Endothelial cell of umbilical vein (primary cell): ENCODE data around the gene NIT2. TPM values are rescaled to one million over a fixed set of nuclear protein-coding genes. Genes with fewer than 3 reads are reported as not detected.

Experiments
- BruUV-seq: library from RNA; stranded (reverse); fragments of 400-500 nt; replicated peaks from 2 replicates; lab custom pipeline; 2021; lab: Mats Ljungman, UMichigan
- CTCF ChIA-PET: fragments of 300-600, 350-600 bp; sonication (Branson Sonifier 250); formaldehyde crosslinking; loops from one replicate; lab custom pipeline; 2021; ENCODE audit warnings: antibody characterized with exemption, inconsistent platforms; lab: Charles Lee
- POLR2A ChIA-PET: fragments of 300-600, 350-600 bp; sonication (Branson Sonifier 250); formaldehyde crosslinking; loops from one replicate; lab custom pipeline; 2021; ENCODE audit warnings: antibody characterized with exemption, inconsistent platforms; lab: Charles Lee
- DNase-seq: peaks from one replicate; pipeline ENCODE4 v3.0.0-alpha.2; 2011; ENCODE audit warnings: low read depth, low spot score
- FAIRE-seq: peaks from 2 replicates; lab custom pipeline; 2011; peaks lifted over from hg19 to GRCh38; lab: Jason Lieb, UNC
- H2AFZ ChIP-seq: 2 replicates; pipeline ENCODE4 v1.6.0; 2012; ENCODE audit warnings: low read depth, low read length, control low read depth, inconsistent platforms
- H3K27ac ChIP-seq: 2 replicates; pipeline ENCODE4 v1.5.1; 2011; ENCODE audit warnings: low read depth, mild to moderate bottlenecking, control low read depth, low read length, moderate library complexity; ENCODE audit not compliant: insufficient read depth
- H3K27me3 ChIP-seq, 2 experiments: 2 replicates each; pipeline versions ENCODE4 v1.6.0 to v1.6.1; 2011; ENCODE audit warnings: low read length in 2 of 2, mixed read lengths in 1 of 2; ENCODE audit not compliant: control insufficient read depth in 2 of 2, insufficient read depth in 2 of 2
- H3K36me3 ChIP-seq, 2 experiments: 2 replicates in 1 of 2; 3 replicates in 1 of 2; pipeline ENCODE4 v1.5.1; 2011; ENCODE audit warnings: low read length in 2 of 2, mild to moderate bottlenecking in 1 of 2, moderate library complexity in 1 of 2; ENCODE audit not compliant: control insufficient read depth in 2 of 2, insufficient read depth in 2 of 2; ENCODE audit errors: extremely low read depth in 1 of 2
- H3K4me1 ChIP-seq: 3 replicates; pipeline ENCODE4 v1.5.1; 2011; ENCODE audit warnings: mild to moderate bottlenecking, low read length; ENCODE audit not compliant: control insufficient read depth, insufficient read depth; ENCODE audit errors: extremely low read depth
- H3K4me2 ChIP-seq: 2 replicates; pipeline ENCODE4 v1.6.1; 2011; ENCODE audit warnings: low read length, control low read depth, mixed read lengths; ENCODE audit not compliant: insufficient read depth
- H3K4me3 ChIP-seq, 3 experiments: fragments of 200-600 bp in 1 of 3; sonication (generic), shearing (Covaris generic) in 1 of 3; replicated peaks in 1 of 3; 2 replicates each; pipeline ENCODE4 v1.5.1; 2011 to 2016; ENCODE audit warnings: control low read depth in 3 of 3, low read length in 3 of 3, mild to moderate bottlenecking in 2 of 3, inconsistent platforms in 1 of 3, low read depth in 1 of 3, moderate library complexity in 1 of 3; ENCODE audit not compliant: insufficient read depth in 1 of 3
- H3K79me2 ChIP-seq: 2 replicates; pipeline ENCODE4 v1.6.0; 2012; ENCODE audit warnings: low read length, inconsistent platforms; ENCODE audit not compliant: control insufficient read depth, insufficient read depth
- H3K9ac ChIP-seq: replicated peaks from 2 replicates; pipeline ENCODE3; 2011; ENCODE audit warnings: low read length, control low read depth; ENCODE audit not compliant: insufficient read depth; ENCODE audit errors: extremely low read depth
- H3K9me1 ChIP-seq: replicated peaks from 3 replicates; pipeline ENCODE4 v1.6.0; 2011; ENCODE audit warnings: mild to moderate bottlenecking, low read length; ENCODE audit not compliant: control insufficient read depth, insufficient read depth; ENCODE audit errors: extremely low read depth
- H3K9me3 ChIP-seq: replicated peaks from 2 replicates; pipeline ENCODE4 v1.5.1; 2012; ENCODE audit warnings: low read length, inconsistent platforms; ENCODE audit not compliant: control insufficient read depth, insufficient read depth
- H4K20me1 ChIP-seq: replicated peaks from 2 replicates; pipeline ENCODE3; 2011; ENCODE audit warnings: mild to moderate bottlenecking, low read length; ENCODE audit not compliant: control insufficient read depth, insufficient read depth; ENCODE audit errors: extremely low read depth
- CTCF ChIP-seq, 2 donors: IDR thresholded peaks; 1 replicate in 1 of 2; 2 replicates in 1 of 2; pipeline ENCODE4 v1.5.1; 2011; ENCODE audit warnings: low read length in 2 of 2, mild to moderate bottlenecking in 2 of 2, moderate library complexity in 2 of 2, control low read depth in 1 of 2, inconsistent platforms in 1 of 2, low read depth in 1 of 2; ENCODE audit not compliant: insufficient read depth in 1 of 2; ENCODE audit errors: extremely low read depth in 1 of 2
- EZH2 ChIP-seq: IDR thresholded peaks from 2 replicates; pipeline ENCODE4 v1.6.1; 2012; ENCODE audit warnings: borderline replicate concordance, low read depth, mild to moderate bottlenecking, moderate library complexity, low read length, inconsistent platforms; ENCODE audit not compliant: severe bottlenecking
- FOS ChIP-seq: IDR thresholded peaks from 2 replicates; pipeline ENCODE4 v1.6.1; 2011; ENCODE audit warnings: mild to moderate bottlenecking, low read length, moderate library complexity, borderline replicate concordance; ENCODE audit not compliant: insufficient read depth
- GATA2 ChIP-seq: IDR thresholded peaks from 2 replicates; pipeline ENCODE4 v1.7.0; 2011; ENCODE audit warnings: low read depth, mild to moderate bottlenecking, moderate library complexity, mixed read lengths, low read length; ENCODE audit not compliant: insufficient read length, insufficient read depth
- JUN ChIP-seq: IDR thresholded peaks from 2 replicates; pipeline ENCODE4 v1.6.1; 2011; ENCODE audit warnings: borderline replicate concordance, low read depth; ENCODE audit not compliant: insufficient read length, insufficient read depth
- MAX ChIP-seq: IDR thresholded peaks from 2 replicates; pipeline ENCODE4 v1.6.1; 2011; ENCODE audit not compliant: insufficient read depth, insufficient read length
- MYC ChIP-seq: IDR thresholded peaks from one replicate; pipeline ENCODE4 v1.6.1; 2011; ENCODE audit warnings: mild to moderate bottlenecking, low read depth, low read length
- POLR2A ChIP-seq: IDR thresholded peaks from 2 replicates; pipeline ENCODE4 v1.6.1; 2012; ENCODE audit warnings: low read depth, mild to moderate bottlenecking, control low read depth, low read length
- POLR2AphosphoS5 ChIP-seq: IDR thresholded peaks from 2 replicates; pipeline ENCODE4 v1.6.1; 2012; ENCODE audit warnings: low read depth, mild to moderate bottlenecking, control low read depth, low read length, moderate library complexity; ENCODE audit not compliant: insufficient read depth
- dilution Hi-C: fragments of 300-500 bp; cut with MboI; formaldehyde crosslinking; loops from one replicate; pipeline ENCODE4 v1.15.0; 2019; ENCODE audit warnings: low sequenced_read_pairs; ENCODE audit not compliant: extremely low pct_ligation_motif_present
- intact Hi-C: fragments of 100-400 bp; cut with micrococcal nuclease; formaldehyde crosslinking; loops from one replicate; pipeline ENCODE4 v1.10.0; 2022
- polyA plus RNA-seq, 4 experiments: library from polyadenylated mRNA; depleted of rRNA in 3 of 4; stranded (reverse) in 3 of 4; unstranded in 1 of 4; fragments of >200 nt; gene quantifications; 2 replicates each; pipeline versions ENCODE4 v1.2.1 to v1.2.3, GENCODE V29; 2011 to 2012; ENCODE audit warnings: missing spikeins in 1 of 4
- total RNA-seq: library from RNA; stranded (reverse); gene quantifications from 2 replicates; pipeline ENCODE4 v1.2.3, GENCODE V29; 2021

The NIT2 gene
- total and polyA plus RNA-seq, 2 donors (not counting 3 experiments of a cell fraction or from before 2014, with no cell fraction given), result 19.4 to 20.5 TPM

- ChIA-PET CTCF (interaction anchor here (1.0 to 1.3 kb wide), 2 partner anchors 12 to 488 kb away, joined by 4 read pairs; no protein-coding TSS in a partner anchor), POLR2A (no interaction called here)
Observed at GRCh38 chr3:100319951-100320350, 14.6 kb upstream of the NIT2 start.

More at GRCh38 chr3:100319951-100320350, 14.6 kb upstream of the NIT2 start:
- Histone ChIP-seq H2AFZ (no peak overlapping the region), H3K4me3 (no peak overlapping the region), H3K9me1 (no peaks in the 10 kb centered on the region), H4K20me1 (no peaks in the 10 kb centered on the region), H3K27ac (no peak overlapping the region), H3K79me2 (no peaks in the 10 kb centered on the region), H3K9ac (no peak overlapping the region), H3K36me3 (peaks cover 0 to 5% of the 10 kb centered on the region in 2 experiments), H3K4me2 (no peak overlapping the region), H3K27me3 (no peaks in the 10 kb centered on the region), H3K9me3 (no peaks in the 10 kb centered on the region), H3K4me1 (no peaks in the 10 kb centered on the region)
- FAIRE-seq (no peak), DNase-seq (no peak)
- no peak for TF ChIP-seq MYC
- no peak for TF ChIP-seq POLR2A
- TF ChIP-seq FOS, result no peak
- no peak for TF ChIP-seq CTCF (IDR thresholded peaks at IDR 0.05; ENCODE audit: extremely low read depth in 1 of 2, insufficient read depth in 1 of 2, low read depth in 1 of 2, low read length in 2 of 2)
- TF ChIP-seq MAX, result no peak
- TF ChIP-seq EZH2, result no peak
- no peak for TF ChIP-seq GATA2
- no peak for TF ChIP-seq POLR2AphosphoS5
- TF ChIP-seq JUN, result no peak
- BruUV-seq, result no TSS peak
- dilution Hi-C loops, result no loop called here
- intact Hi-C loops, result loop anchor here (5.0 kb wide), 1 partner anchor 488 kb away; no protein-coding TSS in a partner anchor
